AG09309 (cell line): Measurements from ENCODE around the gene PDE4D.

Source experiments
- DNase-seq: peaks from one replicate; pipeline ENCODE4 v3.0.0-alpha.2; 2010; ENCODE audit warnings: low read depth
- H3K4me3 ChIP-seq: 2 replicates; pipeline ENCODE4 v1.5.1; 2011; ENCODE audit warnings: mild to moderate bottlenecking, low read depth, low read length, moderate library complexity; ENCODE audit not compliant: control insufficient read depth
- TF ChIP-seq, protein P1 (sequence below): IDR thresholded peaks from 2 replicates; pipeline ENCODE4 v1.5.1; 2011; ENCODE audit warnings: mild to moderate bottlenecking, low read depth, low read length, inconsistent platforms; ENCODE audit not compliant: insufficient read depth, control insufficient read depth; ENCODE audit errors: missing control alignments

The PDE4D gene

DNA sequence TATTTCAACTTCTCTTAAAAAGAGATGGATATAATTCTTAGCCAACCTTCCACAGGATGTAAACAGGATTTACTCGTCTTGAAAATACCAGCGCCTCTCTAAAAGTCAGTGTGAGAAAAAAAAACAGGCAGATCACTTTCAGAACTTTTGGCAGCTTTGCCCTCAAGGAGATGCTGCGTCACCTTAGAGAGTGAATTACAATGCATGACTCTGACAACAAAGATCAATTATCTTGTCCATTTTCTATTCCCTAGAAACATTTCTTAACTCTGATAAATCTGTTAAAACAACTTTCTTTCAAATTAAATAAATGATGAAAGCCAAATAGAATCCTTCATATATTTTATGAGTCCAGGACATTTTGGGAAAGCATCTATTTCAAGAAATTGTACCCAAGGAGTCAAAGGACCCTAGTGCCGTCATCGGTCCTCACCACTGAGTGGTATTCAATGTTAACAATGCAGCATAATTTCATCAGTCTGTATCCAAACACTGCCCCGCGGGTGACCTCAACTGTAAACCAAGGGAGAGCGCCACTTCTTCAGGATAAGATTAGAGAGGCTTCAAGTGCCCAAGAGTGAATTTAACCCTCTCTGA is 536.0 kb downstream of the PDE4D start:
- TF ChIP-seq, protein P1, sequence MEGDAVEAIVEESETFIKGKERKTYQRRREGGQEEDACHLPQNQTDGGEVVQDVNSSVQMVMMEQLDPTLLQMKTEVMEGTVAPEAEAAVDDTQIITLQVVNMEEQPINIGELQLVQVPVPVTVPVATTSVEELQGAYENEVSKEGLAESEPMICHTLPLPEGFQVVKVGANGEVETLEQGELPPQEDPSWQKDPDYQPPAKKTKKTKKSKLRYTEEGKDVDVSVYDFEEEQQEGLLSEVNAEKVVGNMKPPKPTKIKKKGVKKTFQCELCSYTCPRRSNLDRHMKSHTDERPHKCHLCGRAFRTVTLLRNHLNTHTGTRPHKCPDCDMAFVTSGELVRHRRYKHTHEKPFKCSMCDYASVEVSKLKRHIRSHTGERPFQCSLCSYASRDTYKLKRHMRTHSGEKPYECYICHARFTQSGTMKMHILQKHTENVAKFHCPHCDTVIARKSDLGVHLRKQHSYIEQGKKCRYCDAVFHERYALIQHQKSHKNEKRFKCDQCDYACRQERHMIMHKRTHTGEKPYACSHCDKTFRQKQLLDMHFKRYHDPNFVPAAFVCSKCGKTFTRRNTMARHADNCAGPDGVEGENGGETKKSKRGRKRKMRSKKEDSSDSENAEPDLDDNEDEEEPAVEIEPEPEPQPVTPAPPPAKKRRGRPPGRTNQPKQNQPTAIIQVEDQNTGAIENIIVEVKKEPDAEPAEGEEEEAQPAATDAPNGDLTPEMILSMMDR, result no peak
- H3K4me3 ChIP-seq, result no peak overlapping the region
- DNase-seq, result no peak

DNA sequence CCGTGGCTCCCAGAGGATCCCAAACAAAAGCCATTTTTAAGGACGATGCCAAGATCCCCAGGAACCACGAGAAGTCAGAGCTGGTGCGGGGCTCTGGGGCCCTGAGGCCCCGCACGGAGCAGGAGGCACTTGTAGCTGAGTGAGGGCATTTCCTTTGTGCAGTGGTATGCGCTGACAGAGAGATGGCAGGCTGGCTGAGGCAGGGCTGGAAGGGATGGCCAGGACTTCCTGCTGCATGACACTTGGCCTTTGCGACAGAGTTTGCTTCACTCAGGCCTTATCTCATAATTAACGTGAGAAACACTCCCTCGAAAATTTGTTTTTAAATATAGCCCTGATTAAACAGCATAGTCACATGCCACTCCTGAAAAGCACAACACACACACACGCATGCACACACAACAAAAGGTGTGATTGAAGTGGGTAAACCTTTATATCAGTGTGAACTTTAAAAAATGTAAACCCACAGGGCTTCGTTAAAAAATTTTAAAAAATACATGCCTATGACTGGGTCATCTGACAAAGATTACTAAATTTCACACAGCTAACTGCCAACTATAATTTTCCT is 536.6 kb downstream of the PDE4D start:
- no peak for DNase-seq
- H3K4me3 ChIP-seq, result no peak overlapping the region
- TF ChIP-seq, protein P1, result no peak

DNA sequence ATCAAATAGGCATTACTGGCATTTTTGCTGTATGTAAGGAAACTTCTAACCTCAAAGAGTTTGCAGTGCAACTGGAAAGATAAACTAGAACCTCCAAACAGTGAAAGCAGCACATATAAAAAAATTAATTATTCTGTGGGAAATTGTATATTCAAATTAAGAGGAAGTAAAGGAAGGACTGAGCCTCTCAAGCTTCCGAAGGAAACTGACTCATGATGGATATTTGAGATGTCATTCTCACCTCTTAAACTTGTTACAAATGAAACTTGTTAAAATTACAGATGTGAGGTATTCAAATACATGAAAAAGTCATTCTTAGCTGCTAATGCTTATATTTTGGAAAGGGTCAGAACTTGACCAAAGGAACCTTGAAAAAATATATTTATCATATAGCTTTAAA is 538.7 kb downstream of the PDE4D start:
- no peak overlapping the region for H3K4me3 ChIP-seq
- no peak for DNase-seq

DNA sequence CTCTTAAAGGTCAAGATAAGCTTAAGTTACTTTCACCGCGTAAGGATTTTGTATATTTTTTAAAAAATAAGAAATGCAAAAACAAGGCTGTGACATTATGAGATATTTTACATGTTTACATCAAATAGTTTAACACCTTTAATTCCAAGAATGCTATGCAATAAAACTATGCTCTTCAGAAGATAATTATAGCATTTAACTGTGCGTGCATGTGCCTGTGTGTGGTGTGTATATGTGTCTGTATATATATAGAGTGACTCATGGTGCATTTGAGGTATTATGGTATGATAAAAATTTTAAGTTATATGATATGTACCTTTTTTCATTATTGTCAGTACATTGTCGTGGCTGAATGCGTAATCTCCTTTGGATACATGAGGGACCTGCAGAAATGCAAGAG is 539.3 kb downstream of the PDE4D start:
- no peak for DNase-seq
- TF ChIP-seq, protein P1, result no peak
- no peak overlapping the region for H3K4me3 ChIP-seq

More for the DNA sequence above, 538.7 kb downstream of the PDE4D start:
- TF ChIP-seq, protein P1, result no peak

DNA sequence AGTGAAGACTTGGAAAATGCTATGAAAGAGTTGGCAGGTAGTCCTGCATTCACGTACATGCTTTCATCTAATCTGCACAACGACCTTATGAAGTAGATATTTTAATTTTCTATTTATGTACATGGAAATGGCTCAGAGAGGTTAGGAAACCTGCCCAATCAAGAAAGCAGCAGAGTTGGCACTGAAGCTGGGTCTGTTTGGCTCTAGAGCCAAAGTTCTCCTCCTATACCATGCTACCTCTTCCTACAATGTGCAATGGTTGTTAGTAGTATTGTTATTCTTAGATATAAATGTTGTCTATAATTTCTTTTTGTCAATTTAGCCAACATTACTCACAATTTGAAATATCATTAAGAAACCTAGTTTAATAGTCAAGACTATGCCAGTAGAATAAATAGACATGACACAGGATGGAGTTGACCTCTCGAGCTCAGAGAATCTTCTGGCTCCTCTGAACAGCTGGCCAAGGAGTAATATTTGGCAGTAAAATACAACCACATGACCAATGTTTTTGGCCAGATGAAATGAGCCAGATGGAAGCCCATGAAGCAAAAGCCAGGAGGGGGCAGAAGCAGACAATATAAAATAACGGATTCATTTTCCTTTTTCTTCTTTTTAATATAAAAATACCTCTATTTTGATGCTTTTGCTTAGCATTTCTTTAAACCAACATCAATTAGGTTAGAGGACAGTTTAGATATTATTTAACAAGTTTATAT is 542.3 kb downstream of the PDE4D start:
- TF ChIP-seq, protein P1, result no peak
- H3K4me3 ChIP-seq, result no peak overlapping the region
- DNase-seq, result no peak

DNA sequence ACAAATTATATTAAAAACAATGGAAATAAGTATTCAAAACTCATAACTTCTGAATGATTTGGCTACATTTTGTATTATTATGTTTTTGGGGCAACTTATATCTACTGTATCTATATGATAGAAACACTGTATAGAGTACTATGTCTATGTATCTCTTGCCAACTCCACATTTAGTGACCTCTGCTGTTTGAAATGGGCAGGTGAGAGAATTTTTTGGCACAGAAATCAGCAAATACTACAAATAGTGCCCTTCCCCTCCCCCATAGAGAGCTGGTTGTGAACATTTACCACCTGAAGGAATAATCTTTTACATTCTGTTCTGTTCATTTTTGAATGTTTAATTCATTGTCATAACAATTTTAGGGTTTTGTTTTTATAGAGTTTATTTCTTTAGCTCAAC is 545.3 kb downstream of the PDE4D start:
- no peak overlapping the region for H3K4me3 ChIP-seq
- no peak for DNase-seq
- TF ChIP-seq, protein P1, result no peak
